GM18520 (cell line): ENCODE results near the gene FSTL4.

Experiments
- ATAC-seq: cut with Tn5 transposase; IDR thresholded peaks from one replicate; pipeline ENCODE4 v1.9.1; 2021; ENCODE audit not compliant: unreplicated experiment

FSTL4 gene

GRCh38 chr5:133611357-133612248 is 738 bp downstream of the FSTL4 start:
- ATAC-seq = no peak

GRCh38 chr5:133610489-133611356 is 1.6 kb downstream of the FSTL4 start:
- no peak for ATAC-seq

- ATAC-seq = no peak
These were observed 4.9 kb downstream of the FSTL4 start for GRCh38 chr5:133607451-133607850.

DNA sequence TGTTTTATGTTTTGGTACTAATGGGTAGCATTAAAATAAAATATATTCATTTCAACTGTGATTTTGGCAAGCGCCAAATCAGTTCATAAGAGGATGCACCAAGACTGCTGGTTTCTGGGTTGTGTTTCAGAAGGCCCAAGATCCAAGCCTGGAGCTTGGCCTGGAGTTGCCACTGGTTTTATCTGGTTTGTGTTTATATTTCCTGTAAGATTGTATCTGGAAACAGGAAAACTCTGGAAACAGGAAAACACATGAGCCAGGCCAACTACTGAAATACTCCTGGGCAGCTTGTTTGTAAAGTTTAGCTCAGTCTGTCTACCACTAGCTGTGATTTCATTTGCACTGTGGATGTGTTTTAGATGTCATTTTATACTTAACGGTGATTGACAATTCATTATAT is 5.5 kb downstream of the FSTL4 start:
- no peak for ATAC-seq

DNA sequence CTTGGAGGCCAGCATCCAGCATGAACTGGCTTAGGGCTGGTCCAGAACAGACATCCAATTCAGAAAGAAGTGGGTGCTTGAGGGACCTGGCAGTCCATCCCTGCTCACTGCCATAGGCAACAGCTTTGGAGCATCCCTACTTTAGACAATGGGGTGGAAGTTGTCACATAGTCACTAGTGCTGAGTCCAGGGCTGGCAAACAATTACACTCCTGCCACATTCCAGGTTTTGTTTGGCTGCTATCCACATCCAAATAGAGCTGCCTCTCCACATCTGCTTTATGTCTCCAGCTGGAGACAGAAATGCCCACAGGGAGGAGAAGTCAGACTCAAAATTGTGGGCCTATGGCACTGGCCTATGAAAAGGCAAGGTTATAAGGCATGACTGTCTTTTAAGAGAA is 7.0 kb downstream of the FSTL4 start:
- no peak for ATAC-seq

DNA sequence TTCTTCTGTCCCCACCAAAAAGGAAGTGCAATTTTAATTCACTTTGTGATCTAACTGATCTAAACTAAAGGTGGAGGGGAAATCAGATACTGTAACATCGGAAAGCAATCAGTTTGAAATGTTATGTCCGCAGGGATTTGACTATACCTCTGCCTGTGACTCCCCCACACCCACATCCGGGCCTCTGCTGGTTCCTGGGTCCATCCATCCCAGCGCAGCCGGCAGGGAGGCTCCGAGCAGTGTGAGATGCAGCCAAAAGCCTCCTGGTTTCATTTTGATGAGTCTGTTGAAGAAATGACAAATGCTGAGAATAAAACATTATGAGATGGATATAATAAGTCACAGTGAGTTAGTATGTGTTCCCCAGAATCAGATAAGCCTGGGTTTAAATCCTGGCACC is 8.6 kb downstream of the FSTL4 start:
- no peak for ATAC-seq

DNA sequence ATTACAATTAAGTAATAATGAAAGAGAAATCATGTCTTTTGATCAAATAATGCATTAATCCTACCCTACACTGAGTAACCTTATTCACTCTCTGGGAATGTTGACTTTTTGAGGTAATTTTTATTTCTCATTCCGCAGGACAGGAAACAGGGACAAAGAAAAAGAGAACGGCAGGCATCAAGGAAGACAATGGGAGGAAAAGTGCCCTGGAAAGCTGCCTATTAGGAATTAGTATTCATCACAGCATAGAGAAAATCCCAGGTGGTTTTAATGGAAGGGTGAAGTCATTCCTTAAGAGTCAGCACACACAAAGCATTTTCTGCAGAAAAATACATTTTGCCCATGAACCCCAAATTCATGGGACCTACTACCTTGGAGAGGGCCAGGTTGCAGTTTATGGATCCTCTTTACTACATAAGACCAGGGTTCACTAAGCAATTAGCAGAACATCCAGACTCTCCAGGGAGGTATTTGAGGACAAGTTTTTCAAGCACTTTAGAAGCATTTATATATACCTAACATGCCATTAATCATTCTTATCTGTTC is 9.4 kb downstream of the FSTL4 start:
- ATAC-seq = no peak

DNA sequence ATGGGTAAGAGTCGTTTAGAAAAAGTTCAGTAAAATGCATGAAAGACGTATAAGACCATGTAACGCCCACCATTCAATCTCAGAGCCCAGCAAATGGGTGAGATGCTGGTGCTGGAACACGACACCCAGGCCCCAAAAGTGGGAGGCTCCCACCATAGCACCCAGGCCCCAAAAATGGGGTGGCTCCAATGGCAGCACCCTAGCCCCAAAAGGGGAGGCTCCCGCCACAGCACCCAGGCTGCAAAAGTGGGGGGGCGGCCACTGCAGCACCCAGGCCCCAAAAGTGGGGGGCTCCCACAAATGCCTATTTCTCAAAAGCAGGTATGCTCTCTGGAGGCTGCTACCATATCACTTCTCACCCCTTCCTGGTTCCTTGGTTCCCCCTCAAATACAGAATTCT is 12.7 kb downstream of the FSTL4 start:
- ATAC-seq = no peak

GRCh38 chr5:133599044-133599443 is 13.3 kb downstream of the FSTL4 start:
- ATAC-seq = no peak

- ATAC-seq = no peak
These were observed 16.3 kb downstream of the FSTL4 start for GRCh38 chr5:133596049-133596448.

DNA sequence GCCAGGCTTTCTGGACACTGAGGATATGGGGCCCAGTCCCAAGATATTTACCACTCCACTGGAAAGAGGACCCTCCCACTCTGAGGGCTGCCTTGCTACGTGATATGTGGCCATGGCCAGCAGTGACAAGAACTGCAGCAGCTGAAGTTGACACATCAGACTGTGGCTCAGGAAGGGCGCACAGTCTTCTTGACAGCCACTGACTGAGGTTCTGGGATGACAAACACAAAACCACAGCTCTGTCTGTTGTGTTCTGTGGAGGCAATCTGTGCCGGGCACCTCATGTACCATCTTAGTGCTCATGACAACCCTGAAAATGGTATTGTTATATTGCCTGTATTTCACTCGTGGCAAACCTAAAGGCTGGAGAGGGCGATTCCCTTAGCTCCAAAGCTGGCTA is 16.9 kb downstream of the FSTL4 start:
- ATAC-seq = no peak

DNA sequence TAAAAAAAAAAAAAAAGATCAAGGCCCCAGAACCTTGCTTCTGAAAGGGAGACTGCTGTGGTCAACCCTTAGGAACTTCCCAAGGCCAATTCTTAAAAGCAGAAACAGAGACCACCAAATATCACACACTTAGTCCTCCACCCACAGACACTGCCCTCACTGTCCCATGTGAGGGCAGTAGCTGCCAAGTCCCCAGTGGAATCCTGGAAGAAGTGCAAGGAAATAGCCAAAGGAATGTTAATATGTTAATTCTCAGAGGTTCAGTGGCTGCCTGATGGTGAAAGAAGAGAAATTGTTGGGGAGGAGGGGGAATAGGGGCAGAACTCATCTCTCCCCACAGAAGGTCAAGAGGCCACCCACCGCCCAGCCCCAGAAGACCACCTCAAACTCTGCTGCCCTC is 23.1 kb downstream of the FSTL4 start:
- ATAC-seq = no peak

- ATAC-seq = no peak
These were observed 29.4 kb downstream of the FSTL4 start for GRCh38 chr5:133582971-133583370.

- no peak for ATAC-seq
These were observed 30.4 kb downstream of the FSTL4 start for GRCh38 chr5:133581918-133582317.

GRCh38 chr5:133581348-133581747 is 31.0 kb downstream of the FSTL4 start:
- ATAC-seq = no peak

DNA sequence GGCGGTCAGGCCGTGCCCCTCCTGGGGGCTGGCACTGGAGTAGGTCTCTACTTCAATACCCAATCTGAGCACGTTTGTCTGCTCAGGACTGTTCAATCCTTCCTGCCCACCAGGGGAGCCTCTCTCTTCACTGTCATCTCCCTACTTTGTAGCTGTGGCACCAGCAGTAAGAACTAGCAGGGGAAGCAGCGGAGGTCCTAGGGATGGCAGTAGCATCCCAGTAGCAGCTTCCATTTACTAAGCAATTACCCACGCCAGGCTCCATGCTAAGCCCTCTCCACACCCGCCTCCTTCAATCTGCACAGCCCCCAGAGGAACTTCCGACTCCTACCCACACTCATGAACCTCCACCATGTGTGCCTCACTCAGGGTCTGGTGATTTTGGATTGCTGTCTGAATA is 31.7 kb downstream of the FSTL4 start:
- no peak for ATAC-seq

GRCh38 chr5:133579766-133580165 is 32.6 kb downstream of the FSTL4 start:
- no peak for ATAC-seq

DNA sequence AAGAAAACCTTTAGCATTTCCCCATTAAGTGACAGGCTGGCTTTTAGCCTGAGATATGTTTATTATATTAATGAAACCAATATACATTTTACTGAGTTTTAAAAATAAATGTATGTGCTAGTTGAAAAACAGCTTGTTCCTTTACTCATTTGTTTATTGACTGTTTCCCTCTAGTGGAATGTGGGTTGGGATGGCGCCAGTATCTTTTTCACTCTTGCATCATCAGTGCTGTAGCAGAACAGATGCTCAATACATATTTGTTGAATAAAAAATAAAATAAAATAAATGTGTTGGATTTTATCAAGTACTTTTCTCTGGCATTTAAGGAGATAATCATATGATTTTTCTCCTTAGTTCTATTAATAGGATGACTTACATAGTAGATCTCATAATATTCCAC is 43.0 kb downstream of the FSTL4 start:
- no peak for ATAC-seq

GRCh38 chr5:133565993-133566392 is 46.3 kb downstream of the FSTL4 start:
- no peak for ATAC-seq

GRCh38 chr5:133564921-133565565 is 47.3 kb downstream of the FSTL4 start:
- ATAC-seq = no peak

GRCh38 chr5:133562554-133562953 is 49.8 kb downstream of the FSTL4 start:
- no peak for ATAC-seq
